HS-5 (cell line): ENCODE results near the gene CSNK2A1.
"Not testable (repeated sequence)": the region's sequence is repeated elsewhere in the genome, so short reads cannot be mapped to it uniquely, and the experiment has no call there.

Source experiments
- DNase-seq: peaks from one replicate; pipeline ENCODE4 v3.0.0-alpha.2; 2012; ENCODE audit warnings: low read depth

Gene CSNK2A1

DNA sequence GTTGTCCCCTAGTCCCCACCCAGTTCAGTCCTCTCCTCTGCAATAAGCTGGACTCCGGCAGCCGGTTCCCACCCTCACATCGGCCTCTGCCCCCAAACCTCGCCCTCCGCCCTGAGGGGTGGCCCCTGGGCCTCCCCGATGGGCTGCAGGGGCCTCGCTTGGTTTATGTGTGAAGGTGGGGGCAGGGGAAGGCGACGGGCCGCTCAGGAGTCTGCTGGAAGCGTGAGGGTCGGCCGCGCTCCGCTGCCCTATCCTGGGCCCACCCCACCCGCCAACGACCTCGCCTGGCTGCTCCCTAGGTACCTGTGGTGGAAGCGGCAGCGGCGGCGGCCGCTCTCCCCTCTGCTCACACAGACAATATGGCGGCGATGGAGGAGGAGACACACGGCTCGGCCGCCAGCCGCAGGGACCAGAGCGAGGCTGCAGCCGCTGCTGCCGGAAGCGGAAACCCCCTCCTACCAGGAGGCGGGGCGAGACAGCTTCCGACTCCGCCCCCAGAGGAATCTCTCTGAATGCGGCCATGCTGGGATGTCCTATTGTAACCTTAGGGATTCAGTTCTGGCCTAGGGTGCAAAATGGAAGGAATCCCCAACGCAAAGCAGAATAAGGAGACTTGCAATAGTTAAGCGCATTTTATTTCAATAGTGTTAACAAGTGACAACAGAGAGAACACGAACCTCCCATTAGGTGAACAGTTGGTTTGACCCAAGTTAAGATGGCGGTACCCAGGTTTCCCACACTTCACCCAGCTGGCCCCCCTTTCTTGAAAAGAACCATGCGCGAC, at the start of gene CSNK2A1:
TSS of gene CSNK2A1 (minus strand) at position 422 of the 784 bp plus-strand sequence. CDS start 35,239 bp downstream, outside the sequence.
- DNase-seq = peak; percentile 98

DNA sequence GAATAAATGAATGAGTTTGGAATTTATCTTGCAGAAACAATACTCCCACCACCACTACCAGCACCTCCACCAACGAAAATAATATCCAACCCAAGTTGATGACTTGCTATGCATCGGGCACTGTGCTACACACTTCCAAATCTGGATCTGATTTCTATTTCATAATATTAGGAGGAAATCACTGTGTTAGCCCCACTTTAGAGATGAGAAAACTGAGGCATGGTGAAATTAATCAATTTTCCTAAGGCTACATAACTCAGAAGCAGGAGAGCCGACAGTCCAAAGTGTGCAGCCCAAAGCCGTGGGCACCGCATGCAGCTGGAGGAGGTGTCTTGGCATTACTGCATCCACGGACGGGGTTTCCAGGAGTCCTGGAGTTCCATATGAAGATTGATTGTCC, 48.9 kb upstream of the CSNK2A1 start:
- DNase-seq = no peak

GRCh38 chr20:591941-592340, 48.4 kb upstream of the CSNK2A1 start:
- no peak for DNase-seq

DNA sequence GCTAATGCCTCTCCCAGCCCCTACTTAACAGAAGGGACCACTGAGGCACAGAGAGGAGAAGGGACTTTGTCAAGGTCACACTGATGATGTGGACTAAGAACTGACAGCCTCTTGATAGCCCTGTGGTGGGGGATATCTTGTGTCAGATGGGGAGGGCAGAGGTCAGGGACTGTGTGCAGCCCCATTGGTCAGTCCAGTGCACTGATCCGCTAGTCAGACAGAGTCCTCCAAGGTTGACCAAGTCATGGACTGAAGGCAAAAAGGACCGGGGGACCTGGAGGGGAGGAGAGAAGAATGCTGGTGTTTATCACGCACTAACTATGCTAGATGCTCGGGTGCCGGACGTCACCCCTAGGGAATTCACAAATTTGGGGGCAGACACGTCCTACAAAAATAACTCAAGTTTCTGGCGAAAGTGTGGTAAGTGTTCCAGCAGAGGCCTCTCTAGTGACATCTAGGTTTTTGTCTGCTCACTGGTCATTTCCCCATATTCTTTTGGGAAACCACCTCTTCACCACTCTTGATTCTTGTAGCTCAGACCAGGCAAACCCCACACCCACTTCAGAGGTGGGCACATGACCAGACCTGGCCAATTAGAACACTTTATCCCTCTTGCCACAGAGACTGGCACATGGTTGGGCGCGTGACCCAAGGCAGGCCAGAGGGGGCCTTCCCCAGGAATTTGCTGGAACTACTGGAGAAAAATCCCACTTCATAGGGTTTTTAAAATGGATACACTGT, 45.5 kb upstream of the CSNK2A1 start:
- no peak for DNase-seq

DNA sequence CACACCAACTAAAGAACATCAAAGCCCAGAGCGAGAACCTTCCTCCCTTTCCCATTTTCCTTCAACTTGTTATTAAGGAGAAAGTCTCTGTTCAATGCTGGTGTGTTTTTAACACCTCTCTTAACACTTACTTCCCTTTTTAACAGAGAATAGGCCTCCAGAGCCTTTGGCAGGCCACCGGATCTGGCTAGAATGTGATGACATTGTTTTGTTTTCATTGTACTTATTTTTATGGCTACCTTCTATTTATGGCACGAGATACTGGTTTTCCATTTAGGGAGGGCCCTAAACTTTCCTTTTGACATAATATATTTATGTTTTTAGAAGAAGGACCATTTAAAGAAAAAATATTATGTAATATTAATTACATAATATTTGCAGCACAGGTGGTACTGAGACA, 44.9 kb upstream of the CSNK2A1 start:
- DNase-seq = no peak

DNA sequence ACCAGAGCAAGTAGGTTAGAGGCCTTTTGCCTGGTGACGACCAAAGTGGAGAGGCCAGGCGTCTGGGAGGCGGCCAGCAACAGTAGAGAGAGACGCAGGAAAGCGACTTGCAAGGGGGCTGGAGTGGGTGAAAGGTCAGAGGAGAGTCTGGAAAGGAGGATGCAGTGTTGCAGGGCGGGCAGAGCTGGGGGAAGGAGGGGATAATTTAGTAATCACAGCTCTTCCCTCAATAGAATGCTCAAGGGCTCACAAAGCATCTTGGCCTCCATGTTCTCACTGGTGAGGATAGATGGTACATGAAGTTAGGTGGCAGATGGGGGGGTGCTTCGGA, 41.3 kb upstream of the CSNK2A1 start:
- DNase-seq = no peak

DNA sequence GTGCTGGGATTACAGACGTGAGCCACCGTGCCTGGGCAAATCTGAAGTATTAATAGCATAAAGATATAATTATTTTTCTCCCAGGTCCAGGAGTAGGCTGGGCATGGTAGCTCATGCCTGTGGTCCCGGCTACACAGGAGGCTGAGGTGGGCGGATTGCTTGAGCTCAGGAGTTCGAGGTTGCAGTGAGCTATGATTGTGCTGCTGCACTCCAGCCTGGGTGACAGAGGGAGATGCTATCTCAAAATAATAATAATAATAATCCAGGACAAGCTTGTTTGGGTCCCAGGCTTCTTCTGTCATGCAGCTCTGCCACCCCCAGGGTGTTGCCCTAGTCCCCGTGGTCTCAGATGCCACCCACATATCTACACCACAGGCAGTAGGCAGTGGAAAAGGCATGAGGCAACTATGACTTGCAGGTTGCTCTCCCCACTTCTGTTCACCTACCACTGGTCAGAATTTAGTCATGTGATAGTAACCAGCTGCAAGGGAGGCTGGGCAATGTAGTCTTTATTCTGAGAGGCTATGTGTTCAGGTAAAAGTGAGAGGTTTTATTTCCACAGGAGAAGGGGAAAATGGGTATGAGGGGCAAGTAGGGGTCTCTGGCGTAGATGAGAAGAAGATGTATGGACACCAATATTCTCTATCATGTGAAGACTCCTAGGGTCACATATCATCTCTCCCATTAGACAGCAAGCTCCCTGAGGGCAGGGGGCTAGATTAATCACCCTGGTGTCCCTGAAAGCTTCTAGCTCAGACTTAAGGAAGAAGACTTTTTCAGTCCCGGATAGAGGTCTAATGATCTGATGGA, 40.8 kb upstream of the CSNK2A1 start:
- no peak for DNase-seq

GRCh38 chr20:582204-582603, 38.6 kb upstream of the CSNK2A1 start:
- no peak for DNase-seq

DNA sequence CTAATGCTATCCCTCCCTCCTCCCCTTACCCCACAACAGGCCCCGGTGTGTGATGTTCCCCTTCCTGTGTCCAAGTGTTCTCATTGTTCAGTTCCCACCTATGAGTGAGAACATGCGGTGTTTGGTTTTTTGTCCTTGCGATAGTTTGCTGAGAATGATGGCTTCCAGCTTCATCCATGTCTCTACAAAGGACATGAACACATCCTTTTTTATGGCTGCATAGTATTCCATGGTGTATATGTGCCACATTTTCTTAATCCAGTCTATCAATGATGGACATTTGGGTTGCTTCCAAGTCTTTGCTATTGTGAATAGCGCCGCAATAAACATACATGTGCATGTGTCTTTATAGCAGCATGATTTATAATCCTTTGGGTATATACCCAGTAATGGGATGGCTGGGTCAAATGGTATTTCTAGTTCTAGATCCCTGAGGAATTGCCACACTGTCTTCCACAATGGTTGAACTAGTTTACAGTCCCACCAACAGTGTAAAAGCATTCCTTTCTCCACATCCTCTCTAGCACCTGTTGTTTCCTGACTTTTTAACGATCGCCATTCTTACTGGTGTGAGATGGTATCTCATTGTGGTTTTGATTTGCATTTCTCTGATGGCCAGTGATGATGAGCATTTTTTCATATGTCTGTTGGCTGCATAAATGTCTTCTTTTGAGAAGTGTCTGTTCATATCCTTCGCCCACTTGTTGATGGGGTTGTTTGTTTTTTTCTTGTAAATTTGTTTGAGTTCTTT, 35.5 kb upstream of the CSNK2A1 start:
- DNase-seq = not testable (repeated sequence)

GRCh38 chr20:577167-577791, 33.7 kb upstream of the CSNK2A1 start:
- DNase-seq = no peak

GRCh38 chr20:576156-576555, 32.6 kb upstream of the CSNK2A1 start:
- DNase-seq = no peak

DNA sequence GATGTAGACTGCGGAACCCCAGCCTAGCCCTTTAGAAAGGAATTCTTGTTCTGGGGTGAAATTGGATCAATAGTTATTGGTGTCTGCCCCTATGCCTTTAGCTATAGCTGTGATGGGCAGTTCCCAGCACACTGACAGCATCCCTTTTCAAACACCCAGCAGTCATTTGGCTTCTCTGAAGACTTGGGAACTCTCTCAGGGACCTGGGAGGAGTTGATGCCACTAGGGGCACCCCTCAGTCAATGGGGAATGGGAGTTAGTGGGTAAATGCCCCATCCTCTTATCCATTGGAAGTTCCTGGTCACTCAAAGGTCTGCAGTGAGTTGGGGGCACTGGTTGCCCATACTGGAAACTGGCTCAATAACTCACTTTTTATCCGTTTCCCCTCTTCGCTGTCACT, 31.6 kb upstream of the CSNK2A1 start:
- DNase-seq = no peak

DNA sequence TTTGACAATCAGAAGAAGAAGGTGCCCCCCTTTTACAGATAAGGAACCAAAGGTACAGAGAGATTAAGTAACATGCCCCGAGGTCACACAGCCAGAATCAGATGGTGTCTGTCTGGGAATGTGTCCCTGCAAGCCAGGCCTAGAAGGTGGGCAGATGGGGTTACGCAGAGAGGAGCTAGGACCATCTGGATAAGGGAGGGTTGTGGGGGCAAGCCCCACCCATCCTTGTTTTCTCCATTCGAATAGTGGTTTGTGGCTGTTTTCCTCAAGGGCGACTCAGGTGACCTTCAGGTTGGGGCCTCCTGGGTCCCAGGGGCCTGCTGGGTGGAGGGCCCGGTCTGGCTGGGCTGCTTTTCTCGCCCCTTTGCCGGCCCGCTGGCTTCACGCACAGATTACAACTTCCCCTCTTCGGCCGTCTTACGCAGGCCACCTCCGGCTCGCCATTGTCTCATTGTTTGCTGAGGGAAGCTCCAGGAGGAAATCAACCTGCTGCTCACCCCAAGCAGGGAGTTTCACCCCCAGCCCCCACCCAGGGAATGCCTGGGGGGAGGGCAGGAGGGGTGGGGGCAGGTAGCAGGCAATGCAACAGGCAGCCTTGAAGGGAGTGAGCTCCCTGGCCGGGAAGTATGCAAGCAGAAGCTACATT, 30.8 kb upstream of the CSNK2A1 start:
- no peak for DNase-seq

DNA sequence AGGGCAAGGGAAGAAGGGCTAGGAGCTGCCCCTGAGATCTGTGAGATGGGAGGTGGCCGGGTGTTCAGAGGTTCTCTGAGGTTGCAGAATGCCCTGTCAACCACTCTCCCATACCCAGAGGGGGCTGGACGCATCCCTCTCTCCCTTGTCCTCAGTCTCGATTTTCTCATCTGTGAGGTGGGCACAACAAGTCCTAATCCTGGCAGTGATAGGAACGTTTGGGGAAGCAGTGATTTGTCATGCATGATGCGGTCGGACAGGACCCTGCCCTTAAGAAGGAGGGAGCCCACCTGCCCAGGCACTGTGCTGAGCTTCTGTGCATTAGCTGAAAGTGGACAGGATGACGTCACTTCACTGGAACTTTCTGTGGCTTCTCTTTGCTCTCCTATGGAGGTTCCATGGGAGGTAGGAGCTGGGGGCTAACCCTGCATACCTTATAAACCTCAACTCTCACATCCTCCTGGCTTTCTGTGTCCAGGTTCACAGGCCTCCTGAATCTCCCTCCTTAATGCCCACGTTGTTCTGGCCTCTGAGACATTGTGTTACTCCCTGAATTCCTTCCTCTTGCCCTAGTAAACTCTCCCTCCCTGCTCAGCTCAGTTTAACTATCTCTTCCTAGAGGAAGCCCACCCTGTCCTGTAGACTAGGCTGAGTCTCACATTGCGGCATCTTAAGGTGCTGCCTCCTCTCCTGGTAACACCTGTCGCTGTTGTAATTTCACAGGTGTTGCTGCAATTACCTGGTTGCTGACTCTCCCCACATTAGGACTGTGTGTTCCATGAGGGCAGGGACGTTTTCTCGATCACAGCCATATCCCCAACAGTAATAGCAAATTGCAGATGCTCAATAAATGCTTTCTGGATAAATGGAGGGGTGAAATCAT, 30.1 kb upstream of the CSNK2A1 start:
- DNase-seq = no peak

DNA sequence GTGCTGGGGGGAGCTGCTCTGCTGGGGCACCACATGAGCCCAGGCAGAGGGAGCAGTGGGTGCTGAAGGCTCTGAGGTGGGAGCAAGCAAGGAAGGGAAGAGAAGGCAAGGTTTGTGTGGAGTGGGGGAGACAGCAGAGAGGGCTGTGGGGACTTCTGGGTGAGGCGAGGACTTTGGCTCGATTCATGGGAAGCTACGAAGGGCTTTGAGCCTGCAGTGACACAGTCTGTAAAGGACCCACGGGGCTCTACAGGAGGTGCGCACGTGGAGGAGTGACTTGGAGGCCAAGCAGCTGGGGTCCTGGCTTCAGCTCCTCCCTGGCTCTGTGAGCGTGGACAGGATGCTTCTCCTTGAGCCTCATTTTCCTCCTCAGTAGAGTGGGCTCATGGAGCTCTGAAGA, 29.1 kb upstream of the CSNK2A1 start:
- no peak for DNase-seq

- no peak for DNase-seq
These were observed 28.3 kb upstream of the CSNK2A1 start for GRCh38 chr20:571754-572441.

GRCh38 chr20:568673-569415, 25.3 kb upstream of the CSNK2A1 start:
- no peak for DNase-seq

DNA sequence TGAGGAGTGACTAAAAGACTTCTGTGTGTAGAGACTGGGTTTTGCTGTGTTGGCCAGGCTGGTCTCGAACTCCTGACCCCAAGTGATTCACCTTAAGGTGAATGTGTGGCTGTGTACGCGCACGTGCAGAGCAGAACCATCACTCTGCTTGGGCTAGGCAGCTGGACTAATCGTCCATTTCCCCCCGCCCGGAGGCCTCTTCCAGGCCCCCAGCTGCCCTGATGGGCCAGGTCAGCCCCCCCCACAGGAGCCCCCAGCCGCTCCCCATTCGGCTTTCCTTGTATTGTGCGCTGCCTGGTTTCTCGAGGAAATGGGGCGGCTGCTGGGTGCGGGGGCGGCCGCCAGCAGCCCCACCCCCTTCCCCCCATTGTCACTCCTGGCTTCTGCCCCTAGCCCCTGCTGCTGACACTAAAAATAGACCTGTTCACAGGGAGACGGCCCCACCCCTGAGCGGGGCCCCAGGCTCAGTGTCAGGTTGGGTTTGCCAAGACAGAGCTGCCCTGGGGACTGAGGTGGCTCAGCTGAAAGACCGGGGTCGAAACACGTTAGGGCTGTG, 24.6 kb upstream of the CSNK2A1 start:
- DNase-seq = no peak
